Measurements from ENCODE around the gene ERGIC1.

ERGIC1 gene

DNA sequence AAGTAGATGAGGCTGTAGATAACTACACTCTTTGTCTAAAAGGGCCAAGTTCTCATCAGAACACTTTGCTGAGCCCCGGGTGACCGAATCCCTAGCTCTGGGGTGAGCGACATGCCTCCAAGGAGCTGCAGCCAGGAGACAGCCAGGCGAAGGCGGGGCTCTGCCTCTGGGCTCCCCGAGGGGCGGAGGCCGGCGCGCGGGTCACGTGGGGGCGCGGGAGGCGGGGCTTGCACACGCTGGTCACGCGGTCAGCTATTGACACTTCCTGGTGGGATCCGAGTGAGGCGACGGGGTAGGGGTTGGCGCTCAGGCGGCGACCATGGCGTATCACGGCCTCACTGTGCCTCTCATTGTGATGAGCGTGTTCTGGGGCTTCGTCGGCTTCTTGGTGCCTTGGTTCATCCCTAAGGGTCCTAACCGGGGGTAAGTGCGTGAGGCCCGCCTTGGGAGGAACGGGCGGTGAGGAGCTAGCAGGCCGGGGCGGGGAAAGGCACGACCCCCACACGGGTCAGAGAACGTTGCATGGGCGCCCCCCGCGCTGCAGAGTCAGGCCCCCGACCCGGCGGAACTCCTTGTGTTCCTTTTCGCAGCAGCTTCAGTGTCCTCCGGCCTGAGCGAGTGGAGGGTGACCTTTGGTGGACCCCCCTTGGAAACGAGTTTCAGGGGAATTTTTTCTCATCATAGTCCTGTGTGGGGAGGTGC is 149.6 kb downstream of the ERGIC1 start, which contains the start of gene ATP6V0E1:
Gene ATP6V0E1, plus strand, starts transcription at position 230 of the 702 bp plus-strand sequence. Its CDS starts 90 bp downstream, at position 320.
- peak; percentile 87 for DNase-seq (ENCODE audit: low read depth)

DNA sequence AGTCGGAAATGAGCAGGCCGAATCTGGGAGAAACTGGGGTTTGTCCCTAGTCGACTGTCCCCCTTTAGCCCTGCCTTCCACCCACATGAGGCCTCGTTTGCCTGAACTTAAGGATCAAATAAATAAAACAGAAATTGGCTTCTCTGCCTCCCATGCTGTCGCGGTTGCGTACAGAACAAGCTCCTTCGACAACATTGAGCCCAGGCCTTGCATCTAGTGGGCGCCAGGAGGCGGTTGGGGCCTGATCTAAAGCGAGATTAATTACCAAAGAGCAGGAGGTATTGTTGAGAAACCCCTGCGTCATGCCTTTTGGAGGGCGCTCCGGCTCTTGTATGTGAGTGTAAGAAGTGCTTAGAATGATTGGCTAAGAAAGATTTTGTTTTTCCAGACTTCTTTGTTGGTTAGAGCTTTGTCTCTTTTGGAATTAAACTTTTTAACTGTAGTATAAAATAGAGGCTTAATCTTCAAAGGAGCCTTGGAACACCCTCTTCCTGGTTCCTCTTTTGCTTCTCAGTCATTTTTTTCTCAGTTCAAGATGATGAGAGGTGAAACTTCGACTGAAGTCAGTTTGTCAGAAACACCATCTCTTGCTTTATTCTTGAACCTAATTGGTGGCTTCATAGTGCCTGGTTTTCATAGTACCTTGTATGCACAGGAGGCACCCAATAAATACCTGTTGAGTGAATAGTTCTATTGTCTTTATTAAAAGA is 150.3 kb downstream of the ERGIC1 start:
- DNase-seq (ENCODE audit: low read depth), result peak; percentile 46

DNA sequence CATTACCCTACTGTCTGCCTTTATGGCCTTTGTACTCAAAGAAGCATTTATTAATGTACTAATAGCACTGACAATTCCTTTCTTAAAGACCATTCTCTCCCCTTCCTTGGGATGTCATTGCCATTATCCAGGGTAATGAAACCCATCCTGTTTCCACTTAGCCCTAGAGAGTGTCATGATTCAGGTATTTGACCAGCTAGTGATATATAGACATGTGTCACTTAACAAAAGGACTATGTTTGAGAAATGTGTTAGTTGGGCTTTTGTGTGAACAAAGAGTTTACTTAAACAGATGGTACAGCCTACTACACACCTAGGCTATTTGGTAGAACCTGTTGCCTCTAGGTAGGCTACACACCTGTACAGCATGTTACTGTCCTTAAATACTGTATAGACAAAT is 151.5 kb downstream of the ERGIC1 start:
- no peak for DNase-seq (ENCODE audit: low read depth)

DNA sequence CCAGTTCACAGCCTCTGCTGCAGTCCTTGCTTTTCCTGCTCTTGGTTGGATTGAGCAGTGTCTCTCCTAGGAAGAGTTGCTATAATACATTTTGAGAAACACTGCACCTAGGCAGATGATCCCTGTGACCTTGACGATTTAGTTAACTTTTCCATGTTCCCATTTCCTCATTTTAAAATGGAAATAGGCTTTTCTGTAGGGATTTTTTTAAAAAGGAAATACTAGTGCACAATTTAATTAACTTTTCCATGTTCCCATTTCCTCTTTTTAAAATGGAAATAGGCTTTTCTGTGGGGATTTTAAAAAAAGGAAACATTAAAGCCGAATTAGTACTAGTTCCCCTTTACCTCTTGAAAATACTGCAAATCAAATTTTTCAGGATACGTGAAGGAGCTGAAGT is 154.2 kb downstream of the ERGIC1 start:
- no peak for DNase-seq (ENCODE audit: low read depth)

DNA sequence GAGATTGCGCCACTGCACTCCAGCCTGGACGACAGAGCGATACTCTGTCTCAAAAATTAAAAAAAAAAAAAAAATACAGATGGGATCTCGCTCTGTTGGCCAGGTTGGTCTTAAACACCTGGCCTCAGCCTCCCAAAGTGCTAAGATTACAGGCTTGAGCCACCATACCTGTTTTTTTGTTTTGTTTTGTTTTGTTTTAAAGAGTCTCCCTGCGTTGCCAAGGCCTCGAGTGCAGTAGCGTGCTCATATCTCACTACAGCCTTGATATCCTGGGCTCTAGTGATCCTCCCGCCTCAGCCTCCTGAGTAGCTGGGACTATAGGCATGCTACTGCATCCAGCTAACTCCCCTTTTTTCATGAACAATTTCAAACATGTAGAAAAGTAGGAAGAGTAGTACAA is 156.7 kb downstream of the ERGIC1 start:
- DNase-seq (ENCODE audit: low read depth), result no peak

DNA sequence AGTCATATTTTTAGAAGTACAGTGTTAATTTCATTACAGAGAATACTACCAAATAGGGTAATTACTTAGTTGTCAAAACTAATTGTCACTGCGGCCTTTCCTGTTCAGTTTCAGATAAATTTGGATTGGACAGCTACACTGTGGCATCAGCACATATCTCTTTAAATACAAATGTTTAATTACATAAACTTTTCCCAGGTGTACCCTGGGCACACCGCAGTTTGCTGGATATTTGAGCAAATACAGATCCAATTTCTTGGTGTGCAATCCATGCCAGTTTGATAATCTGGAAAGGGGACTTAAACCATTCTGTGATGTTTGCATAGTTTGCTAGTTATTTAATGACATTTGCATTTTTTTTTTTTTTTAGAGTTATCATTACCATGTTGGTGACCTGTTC is 160.4 kb downstream of the ERGIC1 start:
- no peak for DNase-seq (ENCODE audit: low read depth)

DNA sequence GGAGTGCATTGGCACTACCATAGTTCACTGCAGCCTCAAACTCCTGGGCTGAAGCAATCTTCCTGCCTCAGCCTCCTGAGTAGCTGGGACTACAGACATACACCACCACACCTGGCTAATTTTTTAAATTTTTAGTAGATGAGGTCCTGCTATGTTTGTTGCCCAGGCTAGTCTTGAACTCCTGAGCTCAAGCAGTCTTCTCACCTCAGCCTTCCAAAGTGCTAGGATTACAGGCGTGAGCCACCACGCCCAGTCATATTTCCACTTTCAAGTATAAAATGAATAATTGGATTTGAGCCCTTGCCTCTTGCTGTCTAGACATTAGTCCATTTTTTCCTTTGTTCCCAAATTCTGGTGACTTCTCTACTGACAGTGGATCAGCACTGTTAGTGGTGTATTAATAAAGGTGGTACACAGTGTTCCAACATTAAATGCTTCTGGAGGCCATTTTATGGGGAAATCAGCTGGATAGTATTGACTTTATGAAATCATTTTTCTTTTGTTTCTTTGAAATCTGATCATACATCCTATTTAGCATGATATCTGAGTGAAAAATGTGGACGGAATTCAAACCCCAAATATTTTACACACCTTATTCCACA is 165.4 kb downstream of the ERGIC1 start:
- no peak for DNase-seq (ENCODE audit: low read depth)

DNA sequence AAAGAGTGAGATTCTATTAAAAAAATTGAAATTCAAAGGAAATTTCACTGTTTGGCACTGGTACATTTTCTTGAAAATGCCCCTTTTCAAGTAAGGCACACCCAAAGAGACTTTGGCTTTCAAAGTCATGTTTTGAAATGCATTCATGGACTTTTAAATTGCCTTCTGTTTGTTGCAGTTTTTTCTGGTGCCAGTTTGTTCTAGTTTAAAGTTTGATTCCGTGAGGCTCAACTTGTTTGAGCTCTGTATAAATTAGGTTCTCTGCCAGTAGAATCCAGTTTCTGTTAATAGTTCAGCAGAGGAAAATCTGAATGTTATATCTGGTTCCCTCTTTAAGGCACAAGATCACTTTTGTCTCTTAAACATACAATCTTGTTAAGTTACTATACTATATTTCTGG is 165.9 kb downstream of the ERGIC1 start:
- no peak for DNase-seq (ENCODE audit: low read depth)

DNA sequence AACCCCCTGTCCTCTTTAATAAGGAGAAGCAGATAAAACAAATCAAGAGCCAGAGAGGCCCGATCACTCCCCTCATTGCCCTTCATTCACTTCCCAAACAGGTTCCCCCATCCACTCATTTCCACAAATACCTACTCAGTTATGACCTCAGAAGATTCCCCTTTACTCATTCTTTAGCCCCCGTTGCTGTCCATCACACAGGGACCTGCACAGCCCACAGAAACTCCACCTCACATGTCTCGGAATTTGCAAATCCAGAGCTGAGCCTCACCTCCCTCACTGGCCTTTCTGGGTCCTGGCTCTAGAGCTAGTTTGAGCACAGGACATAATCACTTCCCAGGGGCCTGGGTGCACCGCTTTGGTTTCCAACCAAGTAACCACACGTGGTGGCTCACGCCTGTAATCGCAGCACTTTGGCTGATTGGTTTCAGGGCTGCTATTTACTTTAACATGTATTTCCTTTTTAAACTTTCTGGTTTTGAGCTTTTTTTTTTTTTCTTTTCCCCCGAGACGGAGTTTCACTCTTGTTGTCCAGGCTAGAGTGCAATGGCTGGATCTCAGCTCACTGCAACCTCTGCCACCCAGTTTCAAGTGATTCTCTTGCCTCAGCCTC is 167.3 kb downstream of the ERGIC1 start:
- peak; percentile 8 for DNase-seq (ENCODE audit: low read depth)
